CD4-positive, alpha-beta T cell treated with Interleukin-12 subunit alpha and Interleukin-12 subunit beta, for 1 hour (primary cell): ENCODE measurements around the gene PHF21A.
A peak's percentile ranks its signal among the peaks of the same experiment; 100 is the strongest.

ENCODE experiments used
- DNase-seq: peaks from one replicate; pipeline ENCODE4 v3.0.0-alpha.2; 2020

PHF21A gene

GRCh38 chr11:45931739-45932138 is 189.5 kb downstream of the PHF21A start:
- DNase-seq, result no peak

GRCh38 chr11:45930951-45931570 is 190.2 kb downstream of the PHF21A start:
- DNase-seq, result no peak

- peak; percentile 59 for DNase-seq
Observed at GRCh38 chr11:45930031-45930794, 191.0 kb downstream of the PHF21A start.

GRCh38 chr11:45929486-45930030 is 191.7 kb downstream of the PHF21A start:
- peak; percentile 15 for DNase-seq

GRCh38 chr11:45928535-45929215 is 192.6 kb downstream of the PHF21A start:
- DNase-seq, result no peak

- no peak for DNase-seq
Observed at GRCh38 chr11:45927684-45928413, 193.4 kb downstream of the PHF21A start.

- no peak for DNase-seq
Observed at GRCh38 chr11:45927332-45927683, 193.9 kb downstream of the PHF21A start.

GRCh38 chr11:45926536-45927331 is 194.5 kb downstream of the PHF21A start:
- DNase-seq, result no peak

- DNase-seq, result no peak
Observed at GRCh38 chr11:45926001-45926401, 195.3 kb downstream of the PHF21A start.

GRCh38 chr11:45925550-45925949 is 195.7 kb downstream of the PHF21A start:
- DNase-seq, result no peak

GRCh38 chr11:45924927-45925326 is 196.3 kb downstream of the PHF21A start:
- no peak for DNase-seq

GRCh38 chr11:45924036-45924915 is 197.0 kb downstream of the PHF21A start:
- no peak for DNase-seq

GRCh38 chr11:45922425-45923082 is 198.7 kb downstream of the PHF21A start, which contains the start of gene LARGE2:
LARGE2 (plus strand) TSS chr11:45922656; CDS start chr11:45922883, 227 bp downstream.
- DNase-seq, result peak; percentile 46

- DNase-seq, result no peak
Observed at GRCh38 chr11:45921561-45922424, 199.5 kb downstream of the PHF21A start.

- no peak for DNase-seq
Observed at GRCh38 chr11:45920531-45921477, 200.4 kb downstream of the PHF21A start.

- DNase-seq, result no peak
Observed at GRCh38 chr11:45919806-45920530, 201.3 kb downstream of the PHF21A start.

GRCh38 chr11:45918962-45919675 is 202.1 kb downstream of the PHF21A start:
- DNase-seq, result no peak
